OCI-M2 (cell line): Measurements from ENCODE around the gene TLE2.
"Not testable (repeated sequence)": the region's sequence is repeated elsewhere in the genome, so short reads cannot be mapped to it uniquely, and the experiment has no call there.

Source experiments
- DNase-seq: peaks from one replicate; lab custom pipeline; 2025; ENCODE audit not compliant: unreplicated experiment; lab: John Stamatoyannopoulos, UW

Gene TLE2

GRCh38 chr19:2987797-2988196, 41.3 kb downstream of the TLE2 start:
- no peak for DNase-seq

DNA sequence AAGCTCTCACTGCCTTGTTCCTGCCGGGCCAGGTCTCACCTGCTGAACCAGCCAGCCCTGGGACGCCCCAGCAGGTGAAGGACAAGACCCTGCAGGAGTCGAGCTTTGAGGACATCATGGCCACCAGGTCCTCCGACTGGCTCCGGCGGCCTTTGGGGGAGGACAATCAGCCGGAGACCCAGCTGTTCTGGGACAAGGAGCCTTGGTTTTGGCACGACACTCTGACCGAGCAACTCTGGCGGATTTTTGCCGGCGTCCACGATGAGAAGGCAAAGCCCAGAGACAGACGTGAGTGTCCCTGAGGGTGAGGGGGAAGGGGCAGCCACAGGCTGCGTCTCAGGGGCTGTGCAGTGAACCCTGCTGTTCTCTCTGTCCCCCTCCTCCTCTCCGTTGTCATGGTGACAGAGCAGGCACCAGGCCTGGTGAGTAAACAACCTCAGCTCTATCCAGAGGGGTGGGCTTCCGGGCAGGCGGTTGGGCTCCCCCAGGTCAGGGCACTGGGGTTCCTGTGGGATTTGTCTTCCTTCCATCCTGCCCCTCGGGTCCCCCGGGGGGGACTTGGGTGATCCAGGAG, 42.0 kb downstream of the TLE2 start:
- no peak for DNase-seq

GRCh38 chr19:2984215-2984528, 44.9 kb downstream of the TLE2 start:
- DNase-seq: no peak

DNA sequence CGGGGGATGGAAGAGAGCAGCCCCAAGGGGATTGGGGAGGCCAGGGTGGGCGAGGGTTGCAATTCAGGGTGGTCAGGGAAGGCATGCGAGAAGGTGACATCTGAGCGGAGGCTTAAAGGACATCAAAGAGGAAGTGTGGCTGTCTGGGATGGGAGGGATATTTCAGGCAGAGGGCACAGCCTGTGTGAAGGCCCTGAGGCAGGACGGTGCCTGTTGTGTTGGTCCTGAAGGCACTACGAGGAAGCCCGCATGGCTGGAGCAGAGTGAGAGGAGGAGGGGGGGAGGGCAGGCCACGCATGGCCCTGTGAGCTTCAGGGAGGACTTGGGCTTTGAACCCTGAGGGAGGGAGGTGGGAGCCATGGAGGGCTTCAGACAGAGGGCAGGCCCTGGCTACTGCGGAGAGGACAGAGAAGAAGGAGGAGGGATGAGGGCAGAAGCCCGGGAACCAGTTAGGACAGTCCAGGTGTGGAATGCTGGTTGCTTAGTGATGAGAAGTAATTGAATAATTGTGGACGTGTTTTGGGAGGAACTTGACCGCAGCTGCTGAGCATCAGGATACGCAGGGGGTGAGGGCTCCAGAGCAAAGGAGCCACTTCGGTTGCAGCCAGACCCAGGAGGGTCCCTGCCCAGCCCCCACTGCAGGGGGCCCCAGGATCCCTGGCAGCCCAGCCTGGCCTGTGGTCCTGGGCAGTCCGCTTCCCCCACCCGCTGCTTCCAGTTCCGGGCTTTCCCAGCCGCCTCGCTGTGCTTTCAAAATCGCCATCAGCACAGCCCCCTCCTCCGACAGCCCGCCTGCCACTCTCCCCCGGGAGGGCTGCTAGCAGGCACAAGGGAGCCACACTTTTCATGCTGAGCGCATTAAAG, 45.5 kb downstream of the TLE2 start:
- DNase-seq: no peak

DNA sequence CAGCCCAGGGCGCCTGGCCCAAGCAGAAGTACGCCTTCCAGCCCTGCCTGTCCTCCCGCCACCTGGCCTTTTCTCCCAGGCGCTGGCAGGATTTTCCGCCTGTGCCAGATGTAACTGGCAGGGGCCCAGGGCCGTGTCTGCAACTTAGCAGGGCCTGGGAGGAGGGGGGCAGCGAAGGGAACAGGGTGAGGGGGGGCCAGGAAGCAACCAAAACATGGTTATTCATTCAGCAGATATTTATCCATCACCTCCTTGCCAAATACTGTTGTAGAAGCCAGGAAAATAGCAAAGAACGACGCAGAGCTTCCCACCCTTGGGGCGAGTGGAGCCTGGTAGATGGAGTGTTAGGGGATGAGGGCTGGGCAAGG, 46.1 kb downstream of the TLE2 start:
- DNase-seq: no peak

DNA sequence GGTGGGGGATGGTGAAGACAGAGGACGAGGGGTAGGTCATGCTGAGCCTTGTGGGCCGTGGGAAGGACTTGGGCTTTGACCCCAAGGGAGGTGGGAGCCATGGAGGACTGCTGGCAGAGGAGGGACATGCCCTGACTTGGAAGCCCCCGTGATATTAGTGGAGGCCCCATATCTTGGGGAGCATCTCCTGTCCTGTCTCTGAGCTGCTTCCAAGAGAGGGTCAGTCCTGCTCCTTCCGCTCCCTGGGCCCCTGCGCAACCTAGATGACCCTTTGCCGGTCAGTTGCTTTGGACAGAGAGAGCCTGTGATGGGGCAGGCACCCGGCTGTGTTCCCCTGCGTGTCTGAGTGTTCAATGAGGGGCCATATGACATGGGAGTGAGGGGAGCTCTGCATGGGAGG, 46.5 kb downstream of the TLE2 start:
- no peak for DNase-seq

DNA sequence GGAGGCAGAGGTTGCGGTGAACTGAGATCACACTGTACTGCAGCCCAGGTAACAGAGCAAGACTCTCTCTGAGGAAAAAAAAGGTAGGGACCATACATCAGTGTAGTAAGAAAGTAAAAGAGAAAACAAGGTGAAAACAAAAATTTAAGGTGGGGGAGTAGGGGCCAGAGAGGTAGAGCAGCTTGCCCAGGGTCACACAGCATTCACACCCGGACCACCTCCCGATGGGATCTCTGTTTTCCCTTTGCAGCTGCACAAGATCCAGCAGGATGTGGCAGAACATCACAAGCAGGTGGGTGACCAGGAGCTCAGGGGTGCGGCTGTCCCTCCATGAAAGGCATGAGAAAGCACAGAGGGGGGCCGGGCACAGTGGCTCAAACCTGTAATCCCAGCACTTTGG, 47.2 kb downstream of the TLE2 start:
- DNase-seq: no peak

- DNase-seq: no peak
Observed at GRCh38 chr19:2978772-2979171, 50.3 kb downstream of the TLE2 start.

DNA sequence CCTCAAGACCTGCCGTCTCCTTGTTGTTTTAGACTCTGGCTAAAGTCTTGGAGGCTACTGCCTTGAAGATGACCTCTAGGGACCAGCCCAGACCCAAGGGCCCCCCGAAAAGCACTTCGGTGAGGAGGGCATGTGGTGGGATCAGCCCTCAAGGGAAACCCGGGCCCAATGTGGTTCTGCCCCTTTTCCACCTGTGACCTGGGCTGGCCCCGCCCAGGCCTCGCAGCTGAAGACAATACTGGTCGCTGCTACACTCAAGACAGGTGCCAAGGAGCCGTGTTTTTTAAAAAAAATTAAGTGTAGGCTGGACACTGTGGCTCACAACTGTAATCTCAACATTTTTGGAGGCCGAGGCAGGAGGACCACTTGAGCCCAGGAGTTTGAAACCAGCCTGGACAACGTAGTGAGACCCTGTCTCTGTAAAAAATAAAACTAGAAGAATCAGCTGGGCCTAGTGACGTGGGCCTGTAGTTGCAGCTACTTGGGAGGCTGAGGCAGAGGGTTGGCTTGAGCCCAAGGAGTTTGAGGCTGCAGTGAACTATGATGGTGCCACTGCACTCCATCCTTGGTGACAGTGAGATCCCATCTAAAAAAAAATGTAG, 50.8 kb downstream of the TLE2 start:
- no peak for DNase-seq

DNA sequence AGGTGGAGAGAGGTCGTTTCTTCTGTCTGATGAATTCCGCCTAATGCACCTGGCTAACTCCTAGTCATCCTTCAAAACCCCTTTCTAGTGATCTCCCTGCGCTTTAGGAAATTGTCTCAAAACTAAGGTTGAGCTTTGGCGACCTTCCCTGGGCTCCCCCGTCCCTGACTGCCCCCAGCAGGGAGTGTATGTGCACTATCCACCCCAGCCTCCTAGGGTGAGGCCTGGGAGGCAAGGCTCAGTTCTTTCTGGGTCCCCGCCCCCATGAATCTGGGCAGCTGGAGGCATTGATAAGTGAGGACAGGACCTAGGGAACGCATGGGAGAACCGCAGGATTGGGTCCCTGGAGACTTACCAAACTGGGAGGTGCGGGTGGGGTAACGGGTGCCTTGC, 51.3 kb downstream of the TLE2 start:
- DNase-seq: no peak

- peak; percentile 62 for DNase-seq
Observed at GRCh38 chr19:2977001-2977745, 51.9 kb downstream of the TLE2 start, which contains the start of gene TLE6. TSS of gene TLE6 (plus strand) at chr19:2977564. CDS start at chr19:2978234, 670 bp downstream.

DNA sequence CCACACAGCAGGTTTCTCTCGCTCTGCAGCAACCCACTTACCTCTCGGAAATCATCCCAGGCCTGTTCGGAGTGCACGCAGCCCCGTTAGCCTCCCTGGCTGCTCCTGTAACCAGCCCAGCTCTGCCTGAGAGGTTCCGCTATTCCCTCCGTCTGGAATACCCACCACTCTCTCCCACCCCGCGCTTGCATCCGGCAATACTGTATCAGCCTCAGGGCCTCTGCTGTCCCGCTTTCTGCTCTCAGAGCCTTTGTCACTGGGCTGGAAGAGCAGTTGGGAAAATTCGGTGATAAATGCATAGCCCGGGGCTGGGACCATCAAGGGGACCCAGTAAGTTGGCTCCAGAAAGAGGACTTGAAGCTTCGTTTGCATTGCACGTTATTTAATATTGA, 52.5 kb downstream of the TLE2 start:
- DNase-seq: no peak

- DNase-seq: peak; percentile 11
Observed at GRCh38 chr19:2974342-2975041, 54.6 kb downstream of the TLE2 start.

GRCh38 chr19:2973229-2973628, 55.9 kb downstream of the TLE2 start:
- DNase-seq: no peak

DNA sequence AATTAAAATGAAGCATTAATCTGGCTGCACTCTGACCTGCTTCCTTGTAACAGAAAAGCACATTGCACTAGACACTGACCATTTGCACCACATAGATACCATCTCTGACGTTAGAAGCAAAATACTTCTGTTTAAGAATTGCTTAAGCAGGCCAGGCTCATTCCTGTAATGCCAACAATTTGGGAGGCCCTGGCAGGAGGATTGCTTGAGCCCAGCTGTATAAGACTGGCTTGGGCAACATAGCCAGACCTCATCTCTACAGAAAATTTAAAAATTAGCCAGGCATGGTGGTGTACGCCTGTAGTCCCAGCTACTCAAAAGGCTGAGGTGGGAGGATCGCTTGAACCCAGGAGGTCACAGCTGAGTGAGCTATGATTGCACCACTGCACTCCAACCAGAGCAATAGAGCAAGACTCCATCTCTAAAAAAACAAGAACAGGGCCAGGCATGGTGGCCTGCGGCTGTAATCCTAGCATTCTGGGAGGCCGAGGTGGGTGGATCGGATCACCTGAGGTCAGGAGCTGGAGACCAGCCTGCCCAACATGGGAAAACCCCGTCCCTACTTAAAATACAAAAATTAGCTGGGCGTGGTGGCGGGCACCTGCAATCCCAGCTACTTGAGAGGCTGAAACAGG, 58.8 kb downstream of the TLE2 start:
- no peak for DNase-seq

GRCh38 chr19:2969104-2969504, 60.0 kb downstream of the TLE2 start:
- no peak for DNase-seq

DNA sequence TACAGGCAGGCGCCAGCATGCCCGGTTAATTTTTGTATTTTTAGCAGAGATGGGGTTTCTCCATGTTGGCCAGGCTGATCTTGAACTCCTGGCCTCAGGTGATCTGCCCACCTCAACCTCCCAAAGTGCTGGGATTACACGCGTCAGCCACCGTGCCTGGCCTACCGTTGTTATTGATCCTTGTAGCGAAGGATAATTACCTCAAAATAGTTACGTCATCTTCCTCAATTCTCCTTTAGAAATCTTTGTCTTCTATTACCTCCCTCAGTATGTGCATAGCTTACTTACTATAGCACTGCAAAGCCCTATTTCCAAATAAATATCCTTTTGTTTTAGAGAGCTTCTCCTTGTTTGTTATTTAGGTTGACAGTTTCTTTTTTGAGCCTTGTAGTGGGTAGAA, 61.1 kb downstream of the TLE2 start:
- DNase-seq: no peak

- DNase-seq: no peak
Observed at GRCh38 chr19:2964874-2965273, 64.2 kb downstream of the TLE2 start.

DNA sequence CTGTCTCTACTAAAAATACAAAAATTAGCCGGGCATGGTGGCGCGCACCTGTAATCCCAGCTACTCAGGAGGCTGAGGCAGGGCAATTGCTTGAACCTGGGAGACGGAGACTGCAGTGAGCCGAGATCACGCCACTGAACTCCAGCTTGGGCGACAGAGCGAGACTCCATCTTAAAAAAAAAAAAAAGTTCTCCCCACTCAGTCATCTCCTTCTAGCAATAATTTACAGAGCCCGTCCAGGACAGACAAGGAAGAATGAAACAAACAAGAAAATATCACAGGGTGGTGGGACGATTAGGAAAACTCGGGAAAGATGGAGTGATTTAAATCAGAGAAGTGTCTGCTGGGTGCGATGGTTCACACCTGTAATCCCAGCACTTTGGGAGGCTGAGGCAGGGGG, 65.4 kb downstream of the TLE2 start:
- not testable (repeated sequence) for DNase-seq

- no peak for DNase-seq
Observed at GRCh38 chr19:2963122-2963521, 66.0 kb downstream of the TLE2 start.
